Fibroblast of peridontal ligament (primary cell): ENCODE data around the gene NEK6.

Experiments used
- DNase-seq: peaks from one replicate; pipeline ENCODE4 v3.0.0-alpha.2; 2010; ENCODE audit errors: extremely low read depth

Gene NEK6

DNA sequence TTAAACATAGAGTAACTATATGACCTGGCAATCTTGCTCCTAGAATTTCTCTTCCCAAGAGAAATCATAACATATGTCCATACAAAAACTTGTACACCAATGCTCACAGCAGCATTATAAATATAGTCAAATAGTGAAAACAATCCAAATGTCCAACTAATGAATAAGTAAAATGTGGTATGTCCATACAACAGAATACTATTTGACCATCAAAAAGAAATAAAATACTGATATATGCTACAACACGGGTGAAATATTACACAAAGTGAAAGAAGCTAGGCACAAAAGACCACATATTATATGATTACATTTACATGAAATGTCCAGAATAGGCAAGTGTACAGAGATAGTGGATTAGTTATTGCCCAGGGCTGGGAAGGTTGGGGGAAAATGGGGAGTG is 116.1 kb downstream of the NEK6 start:
- DNase-seq = no peak

DNA sequence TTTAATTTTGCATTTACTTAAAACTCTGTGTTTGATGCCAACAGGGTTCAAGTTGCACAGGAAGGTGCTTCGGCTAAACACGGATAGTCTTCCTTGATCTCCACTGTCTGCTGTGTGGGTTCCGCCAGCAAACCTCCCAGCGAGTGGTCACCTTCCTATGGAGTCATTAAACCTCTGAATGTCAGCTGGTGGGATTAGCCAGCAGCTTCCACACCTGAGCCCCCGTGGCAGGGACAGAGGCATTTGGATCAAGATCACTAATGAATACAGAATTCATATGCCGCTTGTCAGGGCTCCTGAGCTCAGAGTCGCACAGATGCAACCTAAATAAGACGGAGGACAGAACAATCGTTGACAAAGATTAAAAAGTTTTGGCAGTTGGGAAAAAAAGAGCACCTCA is 118.0 kb downstream of the NEK6 start:
- no peak for DNase-seq

DNA sequence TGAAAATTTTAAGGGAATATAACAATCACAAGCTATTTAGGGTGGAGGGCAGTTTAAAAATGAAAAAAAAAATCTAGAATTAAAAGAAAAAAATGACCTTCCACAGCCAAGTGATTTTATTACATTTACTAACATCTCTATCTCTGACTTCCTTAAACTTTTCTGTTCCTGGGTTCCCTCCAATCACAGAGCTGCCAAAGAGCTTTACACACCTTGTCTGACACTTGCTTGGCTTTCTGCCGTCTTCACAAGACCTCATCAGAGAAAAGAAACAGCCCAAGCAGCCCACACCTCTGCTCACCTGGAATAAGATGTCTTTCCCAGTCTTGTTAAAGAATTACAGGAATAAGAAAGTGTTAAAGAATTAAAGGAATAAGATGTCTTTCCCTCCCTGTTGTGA is 118.6 kb downstream of the NEK6 start:
- DNase-seq = no peak

DNA sequence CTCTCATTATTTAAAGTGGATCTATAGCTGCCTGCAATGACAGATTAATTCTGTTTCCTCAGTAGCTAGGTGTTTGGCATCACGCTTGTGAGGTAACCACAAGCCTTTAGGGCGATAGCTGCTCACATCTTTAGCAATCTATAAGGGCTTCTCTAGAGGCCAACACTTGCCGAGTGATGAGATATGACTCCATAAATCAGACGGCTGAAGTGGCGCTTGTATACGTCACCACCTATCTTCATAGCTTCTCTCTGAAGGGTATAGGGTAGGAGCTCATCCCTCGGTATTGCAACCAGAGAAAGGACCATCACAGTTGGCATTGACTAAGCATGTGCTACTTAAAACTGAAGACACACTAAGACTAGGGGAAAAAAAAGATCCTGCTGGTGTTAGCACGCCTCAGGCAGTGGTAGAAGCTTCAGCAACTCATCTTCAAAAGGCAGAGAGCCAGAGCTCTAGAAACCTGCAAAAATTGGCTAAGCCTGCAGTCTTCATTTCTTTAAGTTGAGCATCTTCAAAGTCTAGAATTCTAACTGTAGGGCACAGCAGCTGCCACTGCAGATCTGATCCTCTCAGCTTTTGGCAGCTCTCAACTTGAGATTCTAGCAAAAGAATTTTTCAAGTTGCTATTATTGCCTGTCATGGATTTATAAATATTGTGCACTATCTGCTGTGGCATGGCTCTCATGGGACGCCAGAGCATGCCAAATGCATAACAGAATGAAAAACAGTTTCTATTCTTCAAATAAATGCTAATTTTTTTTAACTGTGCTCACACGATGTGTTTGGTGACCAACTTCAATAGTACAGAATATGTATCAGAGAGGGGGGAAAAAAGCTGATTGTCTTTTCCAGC is 120.0 kb downstream of the NEK6 start:
- DNase-seq = no peak

DNA sequence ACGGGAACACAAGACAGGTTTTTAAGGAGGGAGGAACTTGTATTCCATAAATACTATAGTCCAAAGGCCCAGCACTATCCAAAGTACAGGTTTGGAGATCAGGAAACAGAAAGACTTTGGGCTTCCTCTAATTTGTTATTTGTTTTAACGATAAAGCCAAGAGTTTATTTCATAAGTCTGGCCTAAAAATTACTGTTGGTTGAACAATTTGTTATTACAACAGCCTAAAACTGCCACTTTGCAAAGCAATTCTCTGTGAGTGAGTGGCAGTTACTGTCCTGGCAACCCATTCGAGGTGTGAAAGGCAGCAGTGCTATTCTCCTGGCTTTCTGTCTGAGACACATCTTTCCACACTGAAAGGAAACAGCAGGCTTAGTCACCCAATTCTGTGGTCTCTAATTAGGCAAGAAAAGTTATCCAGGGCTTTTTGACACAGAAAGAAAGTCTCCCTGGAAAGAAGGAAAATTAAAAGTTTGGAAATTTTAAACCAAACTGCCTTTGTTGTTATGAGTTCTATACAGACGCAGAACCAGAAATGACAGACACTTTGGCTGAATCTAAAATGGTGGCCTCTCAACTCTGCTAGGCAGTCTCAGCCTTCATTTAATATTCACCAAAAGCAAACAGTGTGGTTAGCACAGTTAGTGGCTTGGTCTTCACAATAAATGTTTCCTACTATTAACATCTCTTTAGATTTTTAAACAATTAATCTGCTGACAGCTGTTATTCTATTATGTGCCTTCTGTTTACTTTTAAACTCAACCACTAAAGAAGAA is 123.6 kb downstream of the NEK6 start:
- peak; percentile 52 for DNase-seq

DNA sequence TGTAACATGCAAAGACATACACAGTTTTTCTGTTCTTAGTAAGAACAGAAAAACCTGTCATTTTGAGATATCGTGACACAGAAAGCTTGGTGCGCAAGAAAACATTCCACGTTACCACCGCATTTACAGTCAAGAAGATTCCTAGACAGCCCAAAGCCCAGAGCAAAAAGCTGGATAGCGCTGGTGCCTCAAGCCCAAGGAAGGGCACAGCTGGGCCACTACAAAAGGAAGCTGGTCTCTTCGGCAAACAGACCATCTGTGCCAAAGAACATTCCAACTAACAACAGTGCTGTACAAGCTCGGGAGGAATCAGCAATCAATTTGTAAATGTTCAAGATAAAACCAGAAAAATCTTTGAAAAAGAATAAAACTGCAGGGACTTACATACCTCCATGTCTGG is 126.5 kb downstream of the NEK6 start:
- no peak for DNase-seq

DNA sequence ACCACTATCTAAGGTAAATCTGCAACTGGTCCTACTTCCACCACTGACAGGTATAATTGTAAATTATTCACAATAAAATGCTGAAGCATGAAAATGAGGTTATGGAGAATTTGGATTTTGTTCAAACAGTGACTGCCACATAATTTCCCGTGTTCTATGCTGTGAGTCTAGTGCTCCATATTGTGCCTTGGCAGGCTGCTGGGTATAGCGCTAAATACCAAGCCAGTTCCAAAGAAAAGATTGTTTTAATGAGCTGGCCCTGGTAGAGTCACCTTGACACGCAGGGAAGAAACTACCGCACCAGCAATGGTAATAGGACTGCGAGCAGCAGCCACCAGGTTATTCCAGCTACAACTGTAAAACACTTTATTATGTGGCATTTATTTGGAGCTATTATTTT is 127.1 kb downstream of the NEK6 start:
- DNase-seq = no peak

DNA sequence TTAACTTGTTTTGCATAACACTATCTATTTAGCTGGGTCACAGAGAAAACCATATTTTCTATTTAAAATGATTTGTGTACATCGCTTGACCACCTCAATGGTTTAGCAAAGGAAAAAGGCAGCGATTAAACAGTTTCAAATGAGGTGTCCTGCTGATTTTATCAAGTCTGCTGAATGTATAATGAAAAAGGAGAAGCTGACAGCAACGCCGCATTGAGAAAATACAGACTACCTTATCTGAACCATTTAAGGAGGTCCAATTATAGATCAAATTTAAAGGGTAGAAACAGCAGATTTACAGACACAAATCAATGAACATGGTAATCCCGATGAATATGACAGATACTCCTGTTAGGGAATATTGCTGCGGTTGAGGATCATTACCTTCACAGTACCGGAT is 127.9 kb downstream of the NEK6 start:
- no peak for DNase-seq

DNA sequence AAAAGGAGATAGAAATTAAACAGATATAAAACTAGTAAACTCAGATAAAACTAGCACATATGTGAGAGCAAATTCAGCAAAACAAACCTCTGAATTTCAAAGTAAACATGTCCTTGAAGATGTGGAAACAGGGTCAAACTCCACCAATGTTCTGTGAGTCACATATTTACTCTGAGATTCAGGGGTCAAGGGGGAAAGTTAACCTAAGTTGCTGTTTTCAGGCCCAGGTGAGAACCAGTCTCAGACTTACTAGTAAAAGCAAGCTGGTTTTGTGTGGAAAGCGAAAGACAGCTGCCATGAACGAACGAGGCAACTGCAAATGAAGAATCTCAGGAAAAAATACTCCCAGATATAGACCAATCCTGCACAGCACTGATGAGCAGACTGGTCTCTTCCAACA is 128.5 kb downstream of the NEK6 start:
- no peak for DNase-seq

DNA sequence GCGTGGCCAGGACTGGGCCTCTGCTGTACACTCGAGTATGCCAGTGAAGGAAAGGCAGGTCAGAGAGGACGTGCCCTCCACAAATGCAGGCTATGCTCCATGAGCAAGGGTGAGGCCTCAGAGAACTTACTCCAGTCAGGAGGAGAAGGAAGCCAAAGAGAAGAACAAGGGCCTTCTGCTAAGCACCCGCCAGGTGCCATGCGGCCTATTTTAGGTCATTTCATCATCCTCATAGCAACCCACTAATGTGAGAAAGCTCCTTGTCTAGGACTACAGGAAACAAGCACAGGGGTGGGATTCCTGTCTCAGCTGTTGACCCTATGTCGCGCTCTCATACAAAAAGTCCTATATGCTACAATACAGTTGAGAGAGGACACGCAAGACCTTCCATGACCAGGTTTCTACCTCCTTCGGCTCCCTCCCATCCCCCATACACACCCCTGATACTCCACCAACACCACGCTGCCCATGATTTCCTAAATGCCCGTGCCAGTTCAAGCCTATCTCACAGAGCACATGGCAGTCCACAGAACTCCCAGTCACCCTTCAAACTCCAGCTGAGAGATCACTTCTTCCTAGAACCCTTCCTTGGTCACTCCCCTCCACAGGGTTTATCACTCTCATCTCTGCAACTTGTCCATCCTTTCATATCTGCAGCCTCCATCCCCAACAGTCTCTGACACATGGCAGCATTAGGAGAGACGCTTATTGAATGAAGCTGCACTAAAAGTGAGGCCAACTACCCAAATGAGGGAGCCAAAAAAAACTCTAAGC is 130.7 kb downstream of the NEK6 start:
- DNase-seq = no peak

DNA sequence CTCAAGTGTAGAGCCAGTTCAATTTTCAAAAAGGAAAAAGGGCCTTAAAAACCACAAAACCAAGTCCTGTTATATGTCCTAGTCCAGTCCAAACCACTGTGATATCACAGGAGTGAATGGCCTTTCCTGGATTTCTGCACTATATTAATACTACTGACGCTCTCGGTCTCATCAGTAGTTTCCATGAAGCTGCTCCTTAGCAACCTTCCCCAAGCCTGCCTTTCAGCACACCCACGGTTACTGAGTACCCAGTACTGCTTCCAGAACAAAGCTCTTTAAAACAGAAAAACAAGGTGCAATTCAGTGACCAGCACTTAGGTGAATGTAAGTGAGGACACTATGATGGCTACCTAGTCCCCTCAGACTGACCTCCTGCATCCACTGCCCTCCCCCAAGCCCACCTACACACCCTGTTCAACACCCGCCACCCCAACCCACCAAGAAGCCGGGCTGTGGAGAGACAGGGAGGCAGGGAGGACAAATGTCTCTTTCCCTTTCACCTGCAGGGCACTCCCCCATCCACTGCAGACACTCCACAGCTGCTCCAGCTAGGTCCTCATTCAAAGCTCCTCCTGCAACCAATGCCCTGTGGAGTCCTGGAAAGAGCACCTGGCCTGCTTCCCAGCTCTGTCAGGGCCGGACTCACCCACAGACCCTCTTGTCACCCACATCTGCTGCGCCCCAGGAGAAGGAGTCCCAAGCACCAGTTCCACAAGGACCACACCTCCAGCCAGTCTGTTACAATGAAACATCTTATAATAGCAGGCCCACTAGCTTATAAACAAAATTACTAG is 131.6 kb downstream of the NEK6 start:
- DNase-seq = no peak

DNA sequence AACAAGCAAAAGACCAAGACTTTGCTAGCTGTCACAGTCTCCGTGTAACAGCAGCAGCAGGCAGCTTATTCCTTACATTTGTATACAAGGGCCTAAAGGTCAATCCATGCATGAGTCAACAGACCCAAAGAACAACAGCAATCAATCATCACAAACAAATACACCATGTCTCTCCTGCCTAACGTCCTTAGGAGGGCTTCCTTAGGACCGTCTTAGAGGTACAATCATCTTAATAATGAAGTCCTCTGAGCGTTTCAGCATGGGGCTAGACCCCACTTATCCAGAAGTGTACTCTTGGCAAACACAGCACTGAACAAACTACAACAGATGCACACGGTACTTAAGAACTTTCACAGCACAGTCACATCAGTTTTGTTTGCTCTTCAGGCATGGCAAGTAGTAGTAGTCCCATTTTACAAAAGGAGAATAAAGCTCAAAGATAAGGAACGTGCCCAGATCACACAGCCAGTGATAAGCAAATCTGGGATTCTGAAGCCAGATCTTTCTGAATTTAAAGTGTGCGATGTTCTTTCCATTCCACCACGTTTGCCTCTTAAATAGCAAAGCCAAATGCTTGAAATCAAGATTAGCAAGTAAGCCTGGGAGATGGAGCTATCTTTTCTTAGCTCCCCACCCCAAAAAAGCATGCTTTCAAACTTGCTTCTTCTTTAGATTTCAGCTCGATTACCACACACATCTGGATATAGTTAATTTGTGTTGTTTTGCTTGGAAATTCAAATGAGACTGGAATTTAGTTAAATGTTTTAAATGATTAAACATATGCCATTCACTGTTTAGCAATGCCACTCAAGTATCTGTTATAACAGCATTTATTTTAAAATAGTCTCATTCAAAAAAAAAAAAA is 133.3 kb downstream of the NEK6 start:
- DNase-seq = peak; percentile 84

DNA sequence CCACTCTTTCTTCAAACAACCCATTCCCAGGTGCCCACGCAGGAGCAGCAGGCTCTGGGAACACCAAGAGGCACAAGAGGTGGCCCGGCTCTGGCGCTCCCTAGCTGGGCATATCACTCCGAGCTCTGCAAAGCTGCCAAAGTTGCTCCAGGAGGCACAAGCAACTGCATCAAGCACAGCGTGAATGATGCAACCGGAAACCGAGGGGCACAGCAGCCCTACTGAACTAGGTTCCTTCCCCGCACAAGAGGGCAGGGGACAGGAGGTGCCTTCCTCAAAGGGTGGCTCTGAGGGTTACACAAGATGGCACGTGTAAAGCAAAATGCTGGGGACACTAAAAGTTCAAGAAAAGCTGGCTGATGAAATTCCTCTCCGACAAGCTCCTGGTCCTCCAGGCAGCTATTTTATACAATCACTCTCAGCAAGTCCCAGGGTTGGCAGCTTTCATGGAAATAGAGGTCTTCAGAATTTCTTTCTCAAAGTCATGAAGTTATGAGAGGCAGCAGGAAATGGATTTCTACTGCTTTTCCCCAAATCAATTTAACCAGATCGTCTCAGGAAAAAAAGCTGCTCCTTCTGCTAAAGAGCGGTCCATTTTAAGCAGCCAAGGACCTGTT is 134.6 kb downstream of the NEK6 start:
- DNase-seq = no peak

DNA sequence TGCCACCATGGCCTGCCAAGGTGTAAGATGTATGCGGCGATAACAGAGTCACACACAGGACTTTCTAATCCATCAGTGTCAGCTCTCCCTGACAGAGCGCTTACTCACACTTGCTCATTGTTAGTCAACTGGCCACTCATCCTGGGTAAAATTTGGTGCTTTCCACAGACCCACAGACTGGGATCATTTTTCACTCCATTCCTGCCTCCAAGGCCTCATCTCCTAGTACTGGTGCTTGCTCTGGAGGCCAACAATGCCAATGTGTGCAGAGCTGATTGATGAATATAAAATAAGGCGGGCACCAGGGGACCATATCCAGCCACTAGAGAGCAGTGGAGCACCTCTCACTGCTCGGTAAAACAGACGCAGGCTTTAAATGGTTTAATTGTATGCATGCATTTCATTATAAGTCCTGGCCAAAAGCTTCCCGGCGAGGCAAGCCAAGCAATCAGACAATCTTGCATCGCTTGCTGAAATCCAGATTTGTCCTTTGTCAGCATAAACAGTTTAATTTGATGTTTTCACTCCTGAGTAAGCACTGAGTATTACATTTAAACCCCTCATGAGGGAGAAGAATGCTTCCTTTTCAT is 135.2 kb downstream of the NEK6 start:
- DNase-seq = peak; percentile 93

DNA sequence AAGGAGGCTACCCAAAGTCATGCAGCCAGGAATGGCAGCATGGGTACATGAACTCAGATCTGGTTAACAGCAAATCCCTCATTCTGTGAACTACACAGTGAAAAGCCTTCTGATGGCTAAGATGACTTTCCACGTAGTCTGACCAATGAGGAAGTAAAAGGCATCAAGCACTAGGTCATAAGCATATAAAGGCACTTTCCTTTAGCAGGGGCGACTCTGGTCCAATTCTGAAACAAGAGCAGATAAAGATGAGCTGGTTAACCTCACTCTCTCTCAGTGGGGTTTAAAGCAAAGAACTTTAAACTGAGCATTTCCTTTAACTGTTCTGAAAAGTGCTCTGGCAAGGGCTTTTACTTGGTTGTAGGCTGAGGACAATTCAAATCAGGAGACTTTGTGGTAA is 136.4 kb downstream of the NEK6 start:
- no peak for DNase-seq

DNA sequence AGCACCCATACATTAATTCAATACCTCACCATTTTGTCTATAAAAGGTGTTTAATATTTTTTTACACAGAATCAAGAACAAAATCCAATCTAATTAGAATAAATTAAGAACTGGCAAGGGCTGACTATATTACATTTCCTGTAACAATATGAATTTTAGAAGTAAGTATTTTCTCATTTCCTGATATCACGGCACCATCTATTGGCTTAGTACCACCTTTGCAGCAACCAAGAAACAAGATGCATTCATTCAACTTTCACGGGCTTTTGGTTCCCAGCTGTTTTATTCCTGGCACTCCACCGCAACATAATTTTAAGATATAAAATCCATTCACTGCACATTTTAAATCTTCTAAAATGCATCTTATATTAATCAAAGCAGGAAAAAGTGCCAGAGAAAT is 136.8 kb downstream of the NEK6 start:
- no peak for DNase-seq

DNA sequence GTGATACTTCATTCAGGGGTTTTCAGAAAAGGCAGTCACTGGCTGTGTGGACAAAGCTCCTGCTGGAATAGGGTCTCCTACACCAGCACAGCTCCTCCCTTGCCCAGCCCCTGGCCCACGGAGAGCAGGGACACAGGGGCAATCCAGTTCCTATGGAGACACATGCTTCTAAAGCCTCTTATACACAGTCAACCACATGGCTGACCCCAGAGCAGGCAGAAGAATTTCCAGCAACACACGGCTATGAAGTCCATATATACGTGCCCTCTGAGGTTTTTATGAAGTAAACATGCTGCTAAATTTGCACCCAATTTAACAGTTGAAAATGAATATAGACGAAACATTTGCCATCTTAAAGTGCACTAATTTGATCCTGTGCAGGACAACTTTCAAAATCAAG is 138.1 kb downstream of the NEK6 start:
- DNase-seq = no peak

DNA sequence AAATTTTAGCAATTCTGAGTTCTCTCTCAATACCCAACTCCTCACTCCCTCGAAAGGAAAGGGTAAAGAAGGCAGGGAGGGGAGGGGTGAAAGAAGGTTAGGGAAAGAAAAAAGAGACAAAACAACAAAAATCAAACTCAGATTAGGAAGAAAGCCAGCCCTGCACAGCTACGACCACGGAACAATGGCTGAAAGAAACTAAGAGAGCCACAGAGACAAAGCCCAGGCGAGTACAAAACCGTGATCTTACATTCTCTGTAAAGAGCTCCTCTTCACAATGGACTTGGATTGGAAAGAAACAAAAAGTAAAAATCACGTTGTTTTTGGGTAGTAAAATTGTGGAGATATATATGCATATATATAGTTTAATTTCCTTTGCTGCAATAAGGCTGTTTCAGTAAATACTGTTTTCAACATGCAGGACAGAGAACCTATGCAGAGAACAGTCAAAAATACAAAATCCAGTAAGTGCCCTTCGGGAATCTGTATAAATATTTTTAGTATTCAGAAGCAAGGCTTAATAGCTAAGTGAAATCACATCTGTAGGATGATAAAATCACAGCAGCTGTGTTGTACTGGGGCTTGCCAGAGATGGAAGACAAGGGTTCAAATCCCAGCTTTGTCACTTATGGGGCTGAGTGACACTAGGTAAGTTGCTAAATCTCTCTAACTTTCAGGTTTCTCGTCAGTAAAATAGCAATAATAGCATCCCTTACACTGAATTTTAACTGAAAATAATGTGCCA is 140.6 kb downstream of the NEK6 start:
- DNase-seq = no peak

DNA sequence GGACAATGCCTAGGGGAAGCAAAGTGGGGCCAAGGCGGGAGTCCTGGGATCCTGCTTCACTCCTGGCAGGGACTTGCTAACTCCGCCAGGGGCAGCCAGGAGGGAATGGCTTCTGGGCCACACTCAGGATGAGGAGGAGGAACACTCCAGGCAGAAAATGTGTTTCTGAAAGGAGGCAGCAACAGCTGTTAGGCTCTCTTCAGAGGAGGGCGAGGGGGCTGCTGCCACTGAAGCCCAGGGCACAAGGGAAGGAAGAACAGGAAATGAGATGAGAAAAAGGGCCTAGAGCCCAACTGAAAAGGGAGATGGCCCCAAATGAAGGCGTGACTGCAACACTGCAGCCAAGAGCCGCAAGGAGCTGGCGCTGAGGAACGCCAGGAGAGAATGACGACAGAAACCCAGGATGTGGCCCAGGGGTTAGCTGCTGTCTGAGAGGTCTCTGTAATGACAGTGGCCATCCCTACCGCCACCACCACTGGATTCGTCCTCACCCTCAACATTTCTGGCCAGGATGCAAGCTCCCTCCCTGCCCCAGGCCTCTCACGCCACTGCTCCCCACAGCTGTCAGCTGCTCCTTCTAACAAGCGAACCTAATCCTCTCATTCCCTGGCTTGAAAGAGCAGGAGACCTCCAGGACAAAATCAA is 141.7 kb downstream of the NEK6 start:
- peak; percentile 54 for DNase-seq
